GM19438 (cell line): Measurements from ENCODE around the gene C2orf92.
"Not testable (repeated sequence)": the region's sequence is repeated elsewhere in the genome, so short reads cannot be mapped to it uniquely, and the experiment has no call there.

Experiments used
- ATAC-seq: cut with Tn5 transposase; IDR thresholded peaks from one replicate; pipeline ENCODE4 v1.9.1; 2021; ENCODE audit warnings: low read depth; ENCODE audit not compliant: unreplicated experiment

Gene C2orf92

GRCh38 chr2:97659256-97660043, 10.1 kb upstream of the C2orf92 start:
- no peak for ATAC-seq

DNA sequence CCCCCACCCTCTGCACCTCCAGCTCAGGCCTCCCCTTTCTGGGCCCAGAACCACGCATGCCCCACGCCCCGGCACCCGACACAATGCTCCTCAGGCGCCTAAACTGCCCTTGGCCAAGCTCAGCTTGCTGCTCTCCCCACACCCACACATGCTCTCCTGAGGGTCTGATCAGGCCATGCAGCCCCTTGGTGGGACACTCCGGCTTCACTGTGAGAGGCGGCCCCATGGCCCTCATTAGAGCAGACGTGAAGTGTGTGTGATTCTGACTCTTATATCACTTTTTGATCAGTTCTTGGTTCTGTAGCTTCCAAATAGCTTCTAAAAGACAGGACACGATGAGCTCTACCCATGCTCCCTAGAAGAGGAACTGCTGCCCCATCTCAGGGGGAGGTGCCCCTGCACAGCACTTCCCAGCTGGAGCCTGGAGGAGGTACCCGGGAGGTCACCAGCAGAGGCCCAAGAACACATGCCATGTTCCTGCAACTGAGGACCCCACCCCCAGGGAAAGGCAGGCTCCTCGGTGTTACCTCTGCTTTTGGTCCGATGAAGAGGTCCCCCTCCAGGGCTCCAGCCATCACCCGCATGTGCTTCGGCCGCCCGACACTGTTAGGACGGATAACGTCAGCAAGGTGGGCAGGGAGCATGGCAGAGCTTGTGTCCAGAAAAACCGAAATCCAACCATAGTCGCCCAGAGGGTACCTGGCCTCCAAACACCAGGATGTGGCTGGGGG, 9.3 kb upstream of the C2orf92 start:
- ATAC-seq: no peak

GRCh38 chr2:97660775-97661389, 8.6 kb upstream of the C2orf92 start:
- no peak for ATAC-seq

- no peak for ATAC-seq
These were observed 7.6 kb upstream of the C2orf92 start for GRCh38 chr2:97661927-97662326.

DNA sequence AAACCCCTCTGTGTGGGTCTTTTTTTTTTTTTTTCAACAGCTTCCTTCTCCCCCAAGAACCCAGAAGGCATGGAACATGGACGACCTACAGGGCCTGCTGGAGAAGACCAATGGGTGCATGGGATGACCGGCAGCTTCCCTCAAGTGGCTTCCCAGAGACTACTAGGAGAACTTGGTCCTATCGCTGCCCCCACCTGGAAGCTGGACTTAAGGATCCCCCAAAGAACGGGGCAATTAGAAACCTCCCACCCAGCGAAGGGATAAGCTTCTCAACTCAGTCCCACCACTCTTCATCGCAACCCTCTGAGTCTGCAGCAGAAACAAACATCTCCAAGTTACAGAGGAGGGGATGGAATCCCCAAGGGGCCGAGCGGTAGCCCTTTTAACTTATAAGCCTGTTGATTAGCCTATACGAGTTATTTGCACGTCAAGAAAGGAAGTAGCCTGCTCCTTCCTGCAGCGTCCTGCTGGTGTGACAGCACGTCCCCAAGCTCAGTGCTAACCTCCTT, 7.1 kb upstream of the C2orf92 start:
- no peak for ATAC-seq

DNA sequence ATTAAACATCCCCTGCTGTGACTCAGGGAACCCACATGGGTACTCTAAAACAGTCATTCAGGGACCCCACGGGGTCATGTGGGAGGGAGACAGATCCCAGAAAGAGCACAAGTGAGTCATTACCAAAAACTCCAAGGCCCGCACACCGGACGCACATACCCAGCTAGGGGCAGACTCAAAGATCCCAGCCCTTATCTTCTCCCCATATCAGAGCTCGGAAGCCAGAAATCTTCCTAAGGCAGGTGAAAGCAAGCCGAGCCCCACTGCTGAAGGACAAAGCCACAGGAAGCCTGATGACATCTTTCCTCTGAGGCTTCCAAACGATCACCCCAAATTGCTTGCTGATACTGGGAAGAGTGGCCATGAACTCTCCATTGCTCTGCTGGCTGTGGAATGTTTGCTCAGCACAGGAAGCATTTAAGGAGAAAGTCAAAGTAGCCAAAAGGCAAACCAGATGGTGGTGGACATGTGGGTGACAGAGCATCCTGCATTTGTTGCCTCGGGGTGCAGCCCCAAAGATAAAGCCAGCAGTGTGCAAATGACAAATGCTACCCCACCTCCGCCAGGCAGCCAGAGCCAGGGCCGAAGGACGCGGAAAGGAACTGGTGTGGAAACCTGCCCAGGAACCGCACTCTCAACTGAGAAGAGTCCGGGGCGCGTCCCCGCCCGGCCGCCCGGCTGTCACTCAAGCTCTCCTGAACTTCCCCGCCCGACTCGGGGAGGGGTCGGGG, 6.5 kb upstream of the C2orf92 start:
- ATAC-seq: peak; percentile 56

GRCh38 chr2:97663626-97663961, 5.9 kb upstream of the C2orf92 start:
- no peak for ATAC-seq

DNA sequence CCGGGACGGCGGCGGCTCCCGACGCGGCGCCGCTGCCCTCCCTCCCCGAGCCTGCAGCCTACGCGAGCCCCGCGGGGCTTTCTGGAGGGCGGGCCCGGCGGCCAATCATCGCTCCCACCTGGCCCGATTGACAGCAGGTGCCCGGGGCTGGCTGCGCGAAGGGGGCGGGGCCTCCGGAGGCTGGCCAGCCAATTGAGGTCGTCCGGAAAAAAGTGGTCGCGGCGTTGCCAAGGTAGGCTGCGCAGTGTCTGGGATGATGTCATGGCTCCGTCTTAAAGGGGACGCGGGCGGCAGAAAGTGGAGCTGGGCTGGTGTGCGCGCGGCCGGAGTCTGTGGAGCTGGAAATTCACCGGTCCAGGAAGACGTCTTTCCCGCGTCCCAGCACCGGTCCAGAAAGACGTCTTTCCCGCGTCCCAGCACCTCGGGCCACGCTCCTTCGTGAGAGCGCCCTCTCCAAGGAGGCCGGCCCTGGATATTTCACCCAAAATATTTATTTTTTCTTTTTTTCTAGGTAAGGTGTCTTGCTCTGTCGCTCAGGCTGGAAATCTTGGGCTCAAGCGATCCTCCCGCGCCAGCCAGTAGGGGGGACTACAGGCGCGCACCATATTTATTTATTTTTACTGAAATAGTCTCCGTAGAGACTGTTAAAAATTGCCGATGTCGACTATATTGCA, 5.4 kb upstream of the C2orf92 start, which contains the start of gene ACTR1B:
Gene ACTR1B, minus strand, starts transcription at position 83 of the 674 bp plus-strand sequence. CDS start 154 bp downstream, outside the sequence.
- ATAC-seq: peak; percentile 85

DNA sequence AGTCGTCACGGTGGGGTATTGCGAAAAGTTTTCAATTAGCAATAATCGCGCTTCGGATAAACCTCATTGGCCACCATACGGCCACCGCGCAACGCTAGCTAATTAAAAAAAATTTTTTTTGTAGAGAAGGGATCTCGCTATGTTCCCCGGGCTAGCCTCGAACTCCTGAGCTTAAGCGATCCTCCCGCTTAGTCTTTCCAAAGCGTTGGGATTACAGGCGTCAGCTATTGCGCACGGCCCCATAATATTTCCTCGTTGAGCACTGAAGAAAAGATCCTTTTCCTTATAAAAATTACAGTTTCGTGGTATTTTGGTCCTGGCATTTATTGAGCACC, 4.9 kb upstream of the C2orf92 start:
- no peak for ATAC-seq

DNA sequence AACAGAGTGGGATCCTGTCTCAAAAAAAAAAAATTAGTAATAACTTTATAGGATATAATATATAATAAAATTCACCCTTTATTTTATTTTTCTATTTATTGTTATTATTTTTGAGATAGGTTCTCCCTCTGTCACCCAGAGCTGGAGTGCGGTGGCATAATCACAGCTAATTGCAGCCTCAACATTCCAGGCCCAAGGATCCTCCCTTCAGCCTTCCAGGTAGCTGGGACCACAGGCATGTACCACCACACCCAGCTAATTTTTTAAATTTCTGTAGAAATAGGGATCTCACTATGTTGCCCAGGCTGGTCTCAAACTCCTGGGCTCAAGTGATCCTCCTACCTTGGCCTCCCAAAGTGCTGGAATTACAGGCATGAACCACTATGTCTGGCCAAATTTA, 958 bp downstream of the C2orf92 start:
- no peak for ATAC-seq

DNA sequence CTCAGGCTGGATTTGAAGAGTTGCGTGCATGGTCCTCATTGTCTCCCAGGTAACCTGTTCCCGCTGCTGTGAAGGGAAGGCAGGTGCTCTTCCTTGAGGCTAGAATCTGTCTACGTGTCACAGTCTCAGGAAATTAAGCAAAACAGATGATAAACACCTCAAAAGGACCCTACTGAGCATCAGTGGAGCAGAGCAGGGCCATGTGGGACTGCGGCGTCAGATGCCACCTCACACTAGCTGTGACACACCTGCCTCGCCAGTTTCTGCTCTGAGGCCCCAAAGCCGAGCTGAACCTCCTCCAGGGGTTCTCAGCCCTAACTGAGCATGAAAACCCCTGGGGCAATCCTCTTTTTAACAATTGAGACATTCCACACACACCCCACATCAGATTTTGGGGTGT, 2.0 kb downstream of the C2orf92 start:
- ATAC-seq: no peak

GRCh38 chr2:97672606-97673140, 3.2 kb downstream of the C2orf92 start:
- not testable (repeated sequence) for ATAC-seq

GRCh38 chr2:97673182-97673914, 3.8 kb downstream of the C2orf92 start:
- ATAC-seq: no peak

- ATAC-seq: no peak
These were observed 4.4 kb downstream of the C2orf92 start for GRCh38 chr2:97673915-97674283.

DNA sequence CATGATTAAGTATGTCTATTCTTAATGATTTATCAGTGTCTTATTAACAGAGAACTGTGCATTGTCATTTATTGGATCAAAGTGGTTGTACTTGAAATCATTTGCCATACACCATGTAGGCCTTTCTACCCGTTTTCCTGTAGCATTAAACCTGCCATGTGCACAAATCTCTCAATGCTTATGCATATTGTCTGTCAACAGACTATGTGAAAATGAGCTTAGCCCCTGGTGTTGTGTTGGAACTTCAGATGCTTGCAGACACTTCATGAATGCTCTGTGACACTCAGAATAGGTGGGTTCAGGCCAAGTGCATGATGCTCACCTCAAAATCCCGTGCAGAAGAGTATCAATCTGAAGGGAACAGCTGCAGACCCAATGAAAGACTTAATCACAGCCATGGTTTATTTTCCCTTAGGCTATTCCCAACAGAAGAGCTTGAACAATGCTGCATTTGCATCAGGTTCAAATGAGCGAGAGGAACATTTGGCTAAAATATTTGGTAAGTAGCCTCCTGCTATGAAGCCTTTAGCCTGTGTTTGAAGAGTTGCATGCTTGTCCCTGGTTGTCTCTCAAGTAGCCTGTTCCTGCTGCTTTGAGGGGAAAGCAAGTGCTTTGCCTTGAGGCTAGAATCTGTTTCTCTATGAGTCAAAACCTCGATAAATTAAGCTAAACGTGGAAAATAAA, 6.1 kb downstream of the C2orf92 start:
- no peak for ATAC-seq

GRCh38 chr2:97676620-97677019, 7.1 kb downstream of the C2orf92 start:
- no peak for ATAC-seq

GRCh38 chr2:97677480-97677879, 8.0 kb downstream of the C2orf92 start:
- no peak for ATAC-seq

DNA sequence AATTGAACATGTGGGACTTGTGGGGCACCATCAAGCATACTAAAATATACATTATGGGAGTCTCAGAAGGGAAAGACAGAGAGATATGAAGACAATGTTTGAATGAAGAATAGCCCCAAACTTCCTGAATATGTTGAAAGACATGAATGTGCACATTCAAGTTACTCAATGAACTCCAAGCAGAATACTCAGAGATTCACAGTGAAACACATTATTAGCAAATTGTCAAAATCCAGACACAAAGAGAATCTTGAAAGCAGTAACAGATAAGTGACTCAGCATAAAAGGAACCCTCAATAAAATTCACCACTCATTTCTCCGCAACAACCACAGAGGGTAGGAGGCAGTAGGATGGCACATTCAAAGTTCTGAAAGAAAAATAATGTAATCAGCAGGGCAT, 8.8 kb downstream of the C2orf92 start:
- no peak for ATAC-seq

DNA sequence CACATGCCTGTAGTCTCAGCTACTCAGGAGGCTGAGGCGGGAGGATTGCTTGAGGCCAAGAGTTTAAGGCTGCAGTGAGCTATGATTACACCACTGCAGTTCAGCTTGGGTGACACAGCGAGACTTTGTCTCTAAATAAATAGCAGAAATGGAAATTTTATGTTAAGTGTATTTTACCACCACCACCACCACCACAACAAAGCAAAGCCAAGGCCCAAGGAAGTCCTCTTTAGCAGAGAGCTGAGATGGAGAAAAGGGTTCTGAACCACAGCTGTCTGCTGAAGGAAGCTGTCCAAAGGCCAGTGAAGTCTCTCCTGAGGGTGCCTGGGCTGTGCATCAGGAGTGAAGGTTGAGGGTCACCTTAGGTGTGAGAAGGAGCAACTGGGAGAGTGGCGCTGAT, 17.7 kb downstream of the C2orf92 start:
- ATAC-seq: not testable (repeated sequence)
